ENCODE measurements around the gene RAPGEF6.

DNA sequence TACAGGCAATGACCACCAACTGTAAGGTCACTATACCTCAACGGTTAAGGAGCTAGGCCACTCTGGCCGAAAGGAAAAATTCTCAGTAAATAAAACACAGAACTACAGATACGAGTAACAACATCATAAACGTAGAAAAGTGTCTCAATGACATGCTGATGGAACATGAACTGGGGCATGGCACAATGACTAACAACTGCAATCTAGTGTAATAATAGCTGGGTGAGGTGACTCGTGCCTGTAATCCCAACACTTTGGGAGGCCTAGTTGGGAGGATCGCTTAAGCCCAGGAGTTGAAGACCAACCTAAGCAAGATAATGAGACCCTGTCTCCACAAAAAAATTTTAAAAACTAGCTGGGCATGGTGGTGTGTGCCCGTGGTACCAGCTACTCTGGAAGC, 9.8 kb upstream of the RAPGEF6 start:
- TF ChIP-seq, protein P1, sequence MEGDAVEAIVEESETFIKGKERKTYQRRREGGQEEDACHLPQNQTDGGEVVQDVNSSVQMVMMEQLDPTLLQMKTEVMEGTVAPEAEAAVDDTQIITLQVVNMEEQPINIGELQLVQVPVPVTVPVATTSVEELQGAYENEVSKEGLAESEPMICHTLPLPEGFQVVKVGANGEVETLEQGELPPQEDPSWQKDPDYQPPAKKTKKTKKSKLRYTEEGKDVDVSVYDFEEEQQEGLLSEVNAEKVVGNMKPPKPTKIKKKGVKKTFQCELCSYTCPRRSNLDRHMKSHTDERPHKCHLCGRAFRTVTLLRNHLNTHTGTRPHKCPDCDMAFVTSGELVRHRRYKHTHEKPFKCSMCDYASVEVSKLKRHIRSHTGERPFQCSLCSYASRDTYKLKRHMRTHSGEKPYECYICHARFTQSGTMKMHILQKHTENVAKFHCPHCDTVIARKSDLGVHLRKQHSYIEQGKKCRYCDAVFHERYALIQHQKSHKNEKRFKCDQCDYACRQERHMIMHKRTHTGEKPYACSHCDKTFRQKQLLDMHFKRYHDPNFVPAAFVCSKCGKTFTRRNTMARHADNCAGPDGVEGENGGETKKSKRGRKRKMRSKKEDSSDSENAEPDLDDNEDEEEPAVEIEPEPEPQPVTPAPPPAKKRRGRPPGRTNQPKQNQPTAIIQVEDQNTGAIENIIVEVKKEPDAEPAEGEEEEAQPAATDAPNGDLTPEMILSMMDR (conservative IDR thresholded peaks at IDR 0.05 in 1 of 2, IDR thresholded peaks at IDR 0.05 in 1 of 2; ENCODE audit: extremely low read depth in 1 of 2, insufficient read depth in 1 of 2, low read depth in 1 of 2, low read length in 2 of 2) = no peak
- TF ChIP-seq EZH2 (IDR thresholded peaks at IDR 0.05; ENCODE audit: borderline replicate concordance, low read length) = no peak
